ENCODE results near the gene ADRA2B.

DNA sequence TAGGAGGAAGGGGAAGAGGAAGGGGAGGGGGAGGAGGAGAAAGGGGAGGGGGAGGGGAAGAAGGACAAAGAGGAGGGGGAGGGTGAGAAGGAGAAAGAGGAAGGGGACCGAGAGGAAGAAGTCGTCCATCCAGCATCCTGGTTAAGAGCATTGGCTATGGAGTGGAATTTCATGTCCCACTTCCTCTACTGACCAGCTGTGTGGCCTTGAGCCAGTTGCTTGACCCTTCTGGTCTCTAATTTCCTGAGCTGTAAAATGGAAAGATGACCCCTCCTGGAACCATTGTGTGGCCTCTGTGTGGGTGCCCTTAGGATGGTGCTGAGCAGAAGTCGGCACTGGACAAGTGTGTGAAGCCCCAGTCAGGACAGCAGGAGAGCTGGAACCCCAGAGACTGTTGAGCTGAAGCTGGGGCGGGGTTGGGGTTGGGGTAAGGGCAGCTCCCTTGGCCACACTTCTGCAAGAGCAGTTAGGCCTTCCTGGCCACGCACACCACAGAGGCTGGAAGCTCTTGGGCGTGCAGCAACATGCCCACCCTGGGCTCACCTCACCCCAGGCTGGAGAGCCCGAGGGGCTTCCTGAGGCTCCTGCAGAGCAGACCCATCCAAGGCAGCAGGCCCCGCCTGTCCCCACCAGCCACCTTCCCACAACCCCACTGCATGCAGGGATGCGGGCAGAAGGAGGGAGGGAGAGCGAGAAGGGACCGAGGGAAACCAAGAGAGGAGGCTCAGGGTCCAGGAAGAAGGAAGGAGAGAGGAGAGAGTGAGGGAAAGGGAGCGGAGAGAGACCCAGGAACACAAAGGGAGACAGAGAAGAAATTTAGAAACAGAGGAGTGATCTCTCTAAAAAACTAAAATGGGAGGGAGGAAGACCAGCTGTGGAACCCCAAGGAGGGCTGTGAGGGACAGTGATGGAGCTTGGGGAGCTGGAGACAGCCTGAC is 16.2 kb downstream of the ADRA2B start:
- no peak for TF ChIP-seq CTCF (IDR thresholded peaks at IDR 0.05)
- no peak for TF ChIP-seq SIN3A (IDR thresholded peaks at IDR 0.05; ENCODE audit: borderline replicate concordance, insufficient read depth, low read depth, low read length)
- no peak for TF ChIP-seq REST (IDR thresholded peaks at IDR 0.05; ENCODE audit: insufficient read depth in 1 of 2, low read depth in 2 of 2, low read length in 1 of 2)
